PC-3 (cell line): ENCODE results near the gene SLC45A1. TPM values are rescaled to one million over a fixed set of nuclear protein-coding genes. Genes with fewer than 3 reads are reported as not detected.

ENCODE experiments used
- ATAC-seq: fragments of 200-7000 bp; cut with Tn5 transposase; 2 replicates; pipeline ENCODE4 v1.9.1; 2020; ENCODE audit warnings: mild to moderate bottlenecking, moderate library complexity
- BruUV-seq: library from RNA; stranded (reverse); fragments of 400-500 nt; replicated peaks from 2 replicates; lab custom pipeline; 2021; lab: Mats Ljungman, UMichigan
- CTCF ChIA-PET: fragments of 300-600 bp; sonication (Branson Sonifier 250); formaldehyde crosslinking; loops from one replicate; lab custom pipeline; 2022; ENCODE audit warnings: antibody characterized with exemption; lab: Charles Lee
- POLR2A ChIA-PET: fragments of 300-600 bp; sonication (Branson Sonifier 250); formaldehyde crosslinking; loops from one replicate; lab custom pipeline; 2022; ENCODE audit warnings: antibody characterized with exemption; ENCODE audit not compliant: unreplicated experiment; lab: Charles Lee
- DNase-seq: peaks from one replicate; pipeline ENCODE4 v3.0.0-alpha.2; 2015
- H2AFZ ChIP-seq: fragments of 300-600 bp; sonication (generic); 2 replicates; pipeline ENCODE4 v1.6.0; 2016; ENCODE audit warnings: antibody characterized with exemption, low read length
- H3F3A ChIP-seq: fragments of 300-600 bp; sonication (generic); one replicate; pipeline ENCODE4 v1.6.0; 2017; ENCODE audit warnings: antibody characterized with exemption, low read length, control low read depth, mild to moderate bottlenecking; ENCODE audit not compliant: unreplicated experiment
- H3K27ac ChIP-seq: fragments of 300-600 bp; sonication (generic); 2 replicates; pipeline ENCODE4 v1.5.1; 2016; ENCODE audit warnings: mild to moderate bottlenecking, low read length
- H3K27me3 ChIP-seq: fragments of 300-600 bp; sonication (generic); 2 replicates; pipeline ENCODE4 v1.6.1; 2016; ENCODE audit warnings: low read length, mixed read lengths
- H3K36me3 ChIP-seq: fragments of 300-600 bp; sonication (generic); 2 replicates; pipeline ENCODE4 v1.6.1; 2016; ENCODE audit warnings: low read depth, mixed run types, low read length, mixed read lengths
- H3K4me1 ChIP-seq: fragments of 300-600 bp; sonication (generic); 2 replicates; pipeline ENCODE4 v1.5.1; 2016; ENCODE audit warnings: low read length; ENCODE audit not compliant: insufficient read depth
- H3K4me2 ChIP-seq: fragments of 300-600 bp; sonication (generic); 2 replicates; pipeline ENCODE4 v1.6.0; 2016; ENCODE audit warnings: low read length
- H3K4me3 ChIP-seq: fragments of 300-600 bp; sonication (generic); 2 replicates; pipeline ENCODE4 v1.5.1; 2016; ENCODE audit warnings: mild to moderate bottlenecking, low read length, mixed read lengths
- H3K79me2 ChIP-seq: fragments of 300-600 bp; sonication (generic); 2 replicates; pipeline ENCODE4 v1.6.1; 2017; ENCODE audit warnings: low read length, mixed read lengths
- H3K9ac ChIP-seq: fragments of 300-600 bp; sonication (generic); 2 replicates; pipeline ENCODE4 v1.6.0; 2016; ENCODE audit warnings: mild to moderate bottlenecking, low read length
- H3K9me2 ChIP-seq: fragments of 300-600 bp; sonication (generic); replicated peaks from 2 replicates; pipeline ENCODE4 v1.6.1; 2016; ENCODE audit warnings: mixed run types, low read length, mixed read lengths
- H3K9me3 ChIP-seq: fragments of 300-600 bp; sonication (generic); 2 replicates; pipeline ENCODE4 v1.6.1; 2016; ENCODE audit warnings: low read length, mixed read lengths
- H4K20me1 ChIP-seq: fragments of 300-600 bp; sonication (generic); 2 replicates; pipeline ENCODE4 v1.6.1; 2016; ENCODE audit warnings: low read length, mixed read lengths
- EZH2 ChIP-seq: fragments of 300-600 bp; sonication (generic); IDR thresholded peaks from one replicate; pipeline ENCODE4 v1.6.1; 2017; ENCODE audit warnings: antibody characterized with exemption, mild to moderate bottlenecking, low read length; ENCODE audit not compliant: unreplicated experiment
- EZH2phosphoT487 ChIP-seq: fragments of 300-600 bp; sonication (generic); IDR thresholded peaks from 2 replicates; pipeline ENCODE4 v1.6.1; 2018; ENCODE audit warnings: mild to moderate bottlenecking, antibody characterized with exemption, low read length, borderline replicate concordance
- intact Hi-C: fragments of 100-400 bp; cut with micrococcal nuclease; formaldehyde crosslinking; loops from 2 replicates; pipeline ENCODE4 v1.9.0; 2023
- total RNA-seq: library from RNA; depleted of rRNA; stranded (reverse); fragments of >200 nt; gene quantifications from 2 replicates; pipeline ENCODE4 v1.2.3, GENCODE V29; 2014
- TF ChIP-seq, protein P1 (sequence below): fragments of 300-600 bp; sonication (generic); conservative IDR thresholded peaks from 2 replicates; pipeline ENCODE4 v1.5.1; 2017; ENCODE audit warnings: antibody characterized with exemption, low read depth, mild to moderate bottlenecking, low read length

The SLC45A1 gene
- total RNA-seq, 1 experiment from 2014 or later = 0.62 TPM

DNA sequence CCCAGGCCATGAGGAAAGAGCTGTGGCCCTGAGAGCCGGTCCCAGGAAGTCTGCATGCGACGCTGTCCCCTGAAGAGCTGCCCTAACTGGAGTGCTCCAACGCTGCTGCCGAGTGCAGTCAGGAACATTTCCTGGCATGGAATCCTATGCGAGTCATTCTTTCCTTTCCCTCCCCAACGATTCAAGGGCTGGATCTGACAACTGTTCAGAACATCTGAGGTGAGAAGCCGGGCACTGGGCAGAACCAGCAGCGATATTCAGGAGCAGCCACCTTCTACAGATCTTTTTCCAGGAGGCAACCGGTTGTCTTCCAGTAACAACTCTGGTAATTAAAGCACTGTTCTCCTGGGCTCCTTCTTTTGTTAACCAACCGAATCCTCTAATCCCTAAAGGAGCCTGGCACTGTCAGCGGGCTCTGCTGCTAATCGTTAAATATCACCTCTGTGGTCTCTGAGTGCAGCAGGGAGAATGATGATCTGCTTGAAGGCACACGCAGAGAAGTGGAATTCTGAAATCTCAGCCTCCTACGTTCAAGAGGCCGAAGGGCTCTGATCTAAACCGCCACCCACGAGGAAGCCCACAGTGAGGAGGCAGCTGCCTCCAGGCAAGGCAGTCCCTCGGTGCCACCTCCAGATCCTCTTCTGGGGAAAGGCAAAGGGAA lies 55.8 kb downstream of the SLC45A1 start:
- POLR2A ChIA-PET = no interaction called here

DNA sequence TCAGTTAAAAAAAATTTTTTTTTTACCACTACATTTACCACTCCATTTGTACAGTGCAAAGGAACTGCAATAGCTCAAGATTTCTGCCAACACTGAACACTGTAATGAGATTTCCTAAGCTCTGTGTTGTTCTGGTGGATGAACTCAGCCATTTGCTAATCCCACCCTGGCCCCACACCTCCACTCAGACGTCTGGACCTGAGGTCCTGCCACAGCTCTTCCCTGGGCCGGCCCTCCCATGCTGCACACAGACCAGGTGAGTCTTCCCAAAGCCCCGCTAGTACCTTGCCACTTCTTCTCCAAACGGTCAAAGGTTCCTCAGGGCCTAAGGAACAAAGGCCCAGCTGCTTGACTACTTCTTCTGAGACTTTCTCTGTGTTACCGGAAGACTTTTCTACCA lies 56.4 kb downstream of the SLC45A1 start:
- H3K9me3 ChIP-seq = no peaks in the 10 kb centered on the region
- ChIA-PET CTCF (no interaction called here), POLR2A (no interaction called here)
- no peak overlapping the region for H3K27ac ChIP-seq
- no TSS peak for BruUV-seq
- H3F3A ChIP-seq = no peaks in the 10 kb centered on the region
- no peaks in the 10 kb centered on the region for H3K27me3 ChIP-seq
- TF ChIP-seq EZH2phosphoT487 = no peak
- no peak for TF ChIP-seq EZH2
- TF ChIP-seq, protein P1, sequence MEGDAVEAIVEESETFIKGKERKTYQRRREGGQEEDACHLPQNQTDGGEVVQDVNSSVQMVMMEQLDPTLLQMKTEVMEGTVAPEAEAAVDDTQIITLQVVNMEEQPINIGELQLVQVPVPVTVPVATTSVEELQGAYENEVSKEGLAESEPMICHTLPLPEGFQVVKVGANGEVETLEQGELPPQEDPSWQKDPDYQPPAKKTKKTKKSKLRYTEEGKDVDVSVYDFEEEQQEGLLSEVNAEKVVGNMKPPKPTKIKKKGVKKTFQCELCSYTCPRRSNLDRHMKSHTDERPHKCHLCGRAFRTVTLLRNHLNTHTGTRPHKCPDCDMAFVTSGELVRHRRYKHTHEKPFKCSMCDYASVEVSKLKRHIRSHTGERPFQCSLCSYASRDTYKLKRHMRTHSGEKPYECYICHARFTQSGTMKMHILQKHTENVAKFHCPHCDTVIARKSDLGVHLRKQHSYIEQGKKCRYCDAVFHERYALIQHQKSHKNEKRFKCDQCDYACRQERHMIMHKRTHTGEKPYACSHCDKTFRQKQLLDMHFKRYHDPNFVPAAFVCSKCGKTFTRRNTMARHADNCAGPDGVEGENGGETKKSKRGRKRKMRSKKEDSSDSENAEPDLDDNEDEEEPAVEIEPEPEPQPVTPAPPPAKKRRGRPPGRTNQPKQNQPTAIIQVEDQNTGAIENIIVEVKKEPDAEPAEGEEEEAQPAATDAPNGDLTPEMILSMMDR = no peak
- intact Hi-C loops = loop anchor here (2.0 kb wide), 1 partner anchor 34 kb away; no protein-coding TSS in a partner anchor
- H3K36me3 ChIP-seq = peaks cover 5% of the 10 kb centered on the region; the same call in 1 of the 2 replicates
- DNase-seq (no peak), ATAC-seq (no peak)
- H2AFZ ChIP-seq = no peak overlapping the region
- peaks cover 9% of the 10 kb centered on the region for H3K4me1 ChIP-seq
- H3K4me3 ChIP-seq = no peak overlapping the region
- no peak overlapping the region for H3K4me2 ChIP-seq
- no peaks in the 10 kb centered on the region for H3K9me2 ChIP-seq
- no peak overlapping the region for H3K9ac ChIP-seq
- H3K79me2 ChIP-seq = peaks cover 3% of the 10 kb centered on the region; the same call in 1 of the 2 replicates
- H4K20me1 ChIP-seq = no peaks in the 10 kb centered on the region

More for the DNA sequence above, 55.8 kb downstream of the SLC45A1 start:
- TF ChIP-seq, protein P1 = no peak
- TF ChIP-seq EZH2 = no peak
- TF ChIP-seq EZH2phosphoT487 = no peak
- BruUV-seq = no TSS peak
- Histone ChIP-seq H4K20me1 (no peaks in the 10 kb centered on the region), H3F3A (no peaks in the 10 kb centered on the region), H3K4me2 (no peak overlapping the region), H2AFZ (no peak overlapping the region), H3K4me3 (no peak overlapping the region), H3K9ac (no peak overlapping the region), H3K79me2 (peaks cover 3% of the 10 kb centered on the region; the same call in 1 of the 2 replicates), H3K27me3 (no peaks in the 10 kb centered on the region), H3K9me2 (no peaks in the 10 kb centered on the region), H3K36me3 (peaks cover 5% of the 10 kb centered on the region; the same call in 1 of the 2 replicates), H3K4me1 (peaks cover 9% of the 10 kb centered on the region), H3K9me3 (no peaks in the 10 kb centered on the region), H3K27ac (no peak overlapping the region)
- CTCF ChIA-PET = interaction anchor here (1.3 kb wide), 1 partner anchor 35 kb away, joined by 4 read pairs; no protein-coding TSS in a partner anchor
- intact Hi-C loops = loop anchor here (2.0 kb wide), 1 partner anchor 35 kb away; no protein-coding TSS in a partner anchor
- DNase-seq (peak; percentile 50), ATAC-seq (peak; percentile 67)

DNA sequence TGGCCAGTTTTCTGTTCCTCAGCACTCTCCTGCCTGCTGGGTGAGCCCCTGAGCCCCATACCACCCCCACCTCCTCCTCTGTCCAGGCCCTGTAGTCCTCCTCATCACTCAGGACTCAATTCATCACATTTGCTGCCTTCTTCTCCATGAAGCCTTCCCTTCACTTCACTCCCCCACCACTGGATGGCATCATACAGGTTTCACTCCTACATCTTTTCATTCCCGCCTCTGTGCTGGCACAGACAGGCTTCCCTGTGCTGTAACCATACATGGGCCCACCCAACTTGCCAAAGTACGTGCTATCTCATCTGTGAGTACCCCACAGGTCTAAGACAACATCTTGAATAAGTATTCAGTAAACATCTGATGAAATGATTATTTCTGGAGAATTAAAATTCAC lies 56.9 kb downstream of the SLC45A1 start:
- Histone ChIP-seq H3K9me3 (no peaks in the 10 kb centered on the region), H2AFZ (no peak overlapping the region), H3K9me2 (no peaks in the 10 kb centered on the region), H3K79me2 (peaks cover 3% of the 10 kb centered on the region; the same call in 1 of the 2 replicates), H3F3A (no peaks in the 10 kb centered on the region), H3K4me2 (no peak overlapping the region), H3K27ac (no peak overlapping the region), H3K4me3 (no peak overlapping the region), H3K36me3 (peaks cover 5% of the 10 kb centered on the region; the same call in 1 of the 2 replicates), H3K9ac (no peak overlapping the region), H3K27me3 (no peaks in the 10 kb centered on the region), H3K4me1 (peaks cover 9% of the 10 kb centered on the region), H4K20me1 (no peaks in the 10 kb centered on the region)
- no TSS peak for BruUV-seq
- ChIA-PET POLR2A (no interaction called here), CTCF (no interaction called here)
- ATAC-seq (peak; percentile 57), DNase-seq (peak; percentile 66)
- TF ChIP-seq, protein P1 = peak; percentile 78
- TF ChIP-seq EZH2phosphoT487 = no peak
- intact Hi-C loops = loop anchor here (2.0 kb wide), 1 partner anchor 34 kb away; no protein-coding TSS in a partner anchor
